ENCODE data around the gene MFGE8. TPM values are rescaled to one million over a fixed set of nuclear protein-coding genes. Genes with fewer than 3 reads are reported as not detected.

Gene MFGE8
- total RNA-seq, 3 donors from 2014 or later = 226 to 457 (median 311) TPM

- Histone ChIP-seq H3K27me3 (no peaks in the 10 kb centered on the region), H3K4me3 (no peak overlapping the region), H3K27ac (no peak overlapping the region), H3K9me3 (no peaks in the 10 kb centered on the region), H3K36me3 (no peaks in the 10 kb centered on the region), H3K4me1 (no peaks in the 10 kb centered on the region)
- TF ChIP-seq POLR2AphosphoS5 (IDR thresholded peaks at IDR 0.05) (no peak), POLR2A (IDR thresholded peaks at IDR 0.05) (no peak), CTCF (IDR thresholded peaks at IDR 0.05) (no peak)
- DNase-seq (ENCODE audit: low spot score in 2 of 2) = no peak
- intact Hi-C loops (cut with DNase I; ENCODE audit: low total_unique reads) = no loop called here
These were observed 53.0 kb downstream of the MFGE8 start for GRCh38 chr15:88860212-88860611.

- Histone ChIP-seq H3K27me3 (peaks cover 0 to 2% of the 10 kb centered on the region in 2 donors), H3K4me1 (no peaks in the 10 kb centered on the region)
- TF ChIP-seq CTCF (IDR thresholded peaks at IDR 0.05) (no peak), POLR2A (IDR thresholded peaks at IDR 0.05) (no peak), POLR2AphosphoS5 (IDR thresholded peaks at IDR 0.05) (no peak)
These were observed 53.6 kb downstream of the MFGE8 start for GRCh38 chr15:88859550-88859949.

GRCh38 chr15:88858934-88859333 is 54.2 kb downstream of the MFGE8 start:
- no peaks in the 10 kb centered on the region for H3K9me3 ChIP-seq
- H3K27ac ChIP-seq = no peak overlapping the region
- no peak for DNase-seq (ENCODE audit: low spot score in 2 of 2)
- H3K27me3 ChIP-seq = peaks cover 0 to 5% of the 10 kb centered on the region in 2 donors
- no peaks in the 10 kb centered on the region for H3K4me1 ChIP-seq
- intact Hi-C loops (cut with DNase I; ENCODE audit: low total_unique reads) = no loop called here
- no peaks in the 10 kb centered on the region for H3K36me3 ChIP-seq
- no peak overlapping the region for H3K4me3 ChIP-seq
- TF ChIP-seq POLR2AphosphoS5 (IDR thresholded peaks at IDR 0.05) = no peak
- no peak for TF ChIP-seq CTCF (IDR thresholded peaks at IDR 0.05)
- TF ChIP-seq POLR2A (IDR thresholded peaks at IDR 0.05) = no peak

More at GRCh38 chr15:88859550-88859949, 53.6 kb downstream of the MFGE8 start:
- Histone ChIP-seq H3K9me3 (no peaks in the 10 kb centered on the region), H3K27ac (no peak overlapping the region), H3K36me3 (no peaks in the 10 kb centered on the region), H3K4me3 (no peak overlapping the region)
- no peak for DNase-seq (ENCODE audit: low spot score in 2 of 2)
- intact Hi-C loops (cut with DNase I; ENCODE audit: low total_unique reads) = no loop called here

GRCh38 chr15:88852476-88852875 is 60.7 kb downstream of the MFGE8 start:
- intact Hi-C loops (cut with DNase I; ENCODE audit: low total_unique reads) = no loop called here
- no peak for TF ChIP-seq POLR2A (IDR thresholded peaks at IDR 0.05)
- TF ChIP-seq POLR2AphosphoS5 (IDR thresholded peaks at IDR 0.05) = no peak
- TF ChIP-seq CTCF (IDR thresholded peaks at IDR 0.05) = no peak
- Histone ChIP-seq H3K4me1 (no peaks in the 10 kb centered on the region), H3K27me3 (peaks cover 0 to 19% of the 10 kb centered on the region in 2 donors), H3K4me3 (no peak overlapping the region), H3K36me3 (no peaks in the 10 kb centered on the region), H3K27ac (no peak overlapping the region), H3K9me3 (no peaks in the 10 kb centered on the region)
- no peak for DNase-seq (ENCODE audit: low spot score in 2 of 2)

- TF ChIP-seq POLR2A (IDR thresholded peaks at IDR 0.05) = no peak
- TF ChIP-seq POLR2AphosphoS5 (IDR thresholded peaks at IDR 0.05) = no peak
- no peak for TF ChIP-seq CTCF (IDR thresholded peaks at IDR 0.05)
- intact Hi-C loops (cut with DNase I; ENCODE audit: low total_unique reads) = no loop called here
These were observed 63.7 kb downstream of the MFGE8 start for GRCh38 chr15:88849376-88850072.

More at GRCh38 chr15:88849376-88850072, 63.7 kb downstream of the MFGE8 start:
- H3K36me3 ChIP-seq = no peaks in the 10 kb centered on the region
- H3K4me1 ChIP-seq = no peaks in the 10 kb centered on the region
- H3K27ac ChIP-seq = no peak overlapping the region
- H3K27me3 ChIP-seq = peaks cover 0 to 17% of the 10 kb centered on the region in 2 donors
- DNase-seq (ENCODE audit: low spot score in 2 of 2) = no peak
- H3K4me3 ChIP-seq = no peak overlapping the region
- H3K9me3 ChIP-seq = no peaks in the 10 kb centered on the region
